HUDEP-2 (cell line): Measurements from ENCODE around the gene EEIG1.

Source experiments
- DNase-seq, 76 experiments: peaks; one replicate each; lab custom pipeline; 2025; ENCODE audit not compliant: unreplicated experiment in 76 of 76; lab: John Stamatoyannopoulos, UW

Gene EEIG1

GRCh38 chr9:127976498-127976897 is 4.3 kb downstream of the EEIG1 start:
- DNase-seq: no peak

- DNase-seq: no peak
Observed at GRCh38 chr9:127975376-127976315, 5.1 kb downstream of the EEIG1 start.

DNA sequence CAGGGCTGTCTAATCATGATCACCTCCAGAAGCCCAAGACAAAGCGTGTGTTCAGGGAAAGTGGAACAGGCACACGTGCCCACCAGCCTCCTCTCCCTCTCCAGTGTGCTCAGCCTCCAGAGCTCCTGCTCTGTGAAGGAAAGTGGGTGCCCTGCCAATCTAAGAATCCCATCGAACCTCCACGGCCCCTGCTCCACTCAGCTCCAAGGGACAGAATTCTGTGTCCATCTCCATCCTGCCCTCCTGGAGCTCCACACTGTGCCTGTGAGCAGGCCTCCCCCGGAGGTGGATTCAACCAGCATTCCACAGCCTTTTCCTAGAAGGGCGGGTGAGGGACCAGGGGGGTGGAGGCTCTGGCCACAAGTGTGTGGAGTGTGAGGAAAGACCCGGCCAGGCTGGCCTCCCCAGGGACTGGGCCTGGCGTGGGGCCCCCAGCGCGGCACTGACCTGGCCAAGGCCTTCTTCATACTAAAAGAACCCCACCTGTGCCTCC is 6.0 kb downstream of the EEIG1 start:
- no peak for DNase-seq

- no peak for DNase-seq
Observed at GRCh38 chr9:127974001-127974768, 6.6 kb downstream of the EEIG1 start.

- DNase-seq: no peak
Observed at GRCh38 chr9:127973169-127974000, 7.4 kb downstream of the EEIG1 start.

- DNase-seq: peak in 1 of 76 experiments; percentile 15
Observed at GRCh38 chr9:127972236-127972871, 8.4 kb downstream of the EEIG1 start.

DNA sequence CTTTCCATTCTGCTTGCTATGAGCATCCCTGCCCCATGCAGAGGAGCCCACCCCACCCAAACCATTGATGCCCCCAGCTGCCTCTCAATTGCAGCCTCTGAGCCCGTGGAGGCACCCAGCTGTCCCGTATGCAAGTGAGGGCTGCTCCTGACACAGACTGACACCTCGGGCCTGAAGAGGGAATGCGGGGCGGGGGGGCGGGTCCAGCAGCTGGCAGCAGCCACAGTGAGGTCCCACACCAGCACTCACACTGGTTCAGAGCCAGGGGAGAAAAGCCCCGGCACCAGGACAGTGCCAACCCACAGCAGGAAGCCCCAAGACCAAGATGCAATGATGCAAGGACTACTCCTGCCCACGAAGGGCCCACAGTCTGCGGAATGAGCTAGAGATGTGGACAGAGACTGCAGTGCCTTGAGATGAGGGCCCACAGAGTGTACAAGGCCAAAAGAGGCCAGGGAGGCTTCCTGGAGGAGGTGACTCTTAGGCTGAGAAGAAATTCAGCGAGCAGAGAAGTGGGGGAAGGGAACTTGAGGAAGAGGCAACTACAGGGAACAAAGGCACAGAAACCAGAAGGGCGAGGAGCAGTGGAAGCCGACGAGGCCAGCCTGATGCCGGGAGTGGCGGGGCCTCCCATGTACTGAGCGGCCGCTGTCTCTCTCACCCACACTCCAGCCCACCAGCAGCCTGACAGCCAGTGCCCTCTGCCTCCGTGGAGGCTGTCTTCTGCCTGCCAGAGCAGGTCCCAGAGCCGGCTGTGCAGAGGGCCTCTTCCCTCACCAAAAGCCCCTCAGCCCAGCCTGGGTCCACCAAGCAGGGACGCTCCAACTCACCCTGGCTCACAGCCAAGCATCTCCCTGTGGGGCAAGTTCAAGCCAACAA is 9.2 kb downstream of the EEIG1 start:
- DNase-seq: no peak

DNA sequence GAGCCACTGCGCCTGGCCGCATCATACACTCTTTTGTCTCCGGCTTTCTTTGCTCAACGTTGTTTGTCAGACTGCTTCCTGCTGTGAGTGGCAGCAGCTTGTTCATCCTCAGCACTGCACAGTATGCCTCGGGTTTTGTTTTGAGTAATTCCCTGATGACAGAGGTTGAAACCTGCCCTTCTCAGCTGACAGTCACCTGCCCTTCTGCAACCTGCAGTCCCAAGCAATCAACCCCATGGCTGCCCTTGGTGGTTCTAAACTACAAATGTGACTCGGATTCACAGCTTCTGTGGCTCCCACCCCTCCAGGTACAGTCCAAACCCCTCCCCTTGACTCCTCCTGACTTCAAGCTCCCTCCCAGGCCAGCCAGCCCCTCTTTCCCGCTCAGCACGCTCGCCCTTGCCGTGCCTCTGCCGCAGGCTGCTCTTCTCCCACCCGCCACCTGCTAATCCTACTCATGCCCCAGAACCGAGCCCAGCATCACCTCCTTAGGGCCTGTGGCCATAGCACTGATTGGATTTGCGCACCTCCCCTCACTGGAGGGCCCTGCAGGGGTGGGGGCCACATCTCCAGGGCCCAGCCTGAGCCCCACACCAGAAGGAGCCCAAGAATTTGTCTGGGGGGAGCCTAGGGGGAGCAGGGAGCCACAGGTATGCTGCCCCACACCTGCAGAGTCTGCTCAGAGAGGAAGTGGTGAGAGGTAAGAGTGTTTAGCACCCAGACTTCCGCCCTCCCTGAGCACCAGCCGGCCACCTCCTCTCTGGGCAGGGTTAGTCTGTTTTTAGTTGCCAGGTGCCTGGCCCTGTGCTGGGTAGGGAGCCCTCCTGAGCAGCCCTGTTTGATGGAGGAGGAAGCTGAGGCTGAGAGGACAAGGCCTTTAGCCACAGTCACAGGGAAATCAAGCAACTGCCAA is 10.1 kb downstream of the EEIG1 start:
- DNase-seq: no peak

DNA sequence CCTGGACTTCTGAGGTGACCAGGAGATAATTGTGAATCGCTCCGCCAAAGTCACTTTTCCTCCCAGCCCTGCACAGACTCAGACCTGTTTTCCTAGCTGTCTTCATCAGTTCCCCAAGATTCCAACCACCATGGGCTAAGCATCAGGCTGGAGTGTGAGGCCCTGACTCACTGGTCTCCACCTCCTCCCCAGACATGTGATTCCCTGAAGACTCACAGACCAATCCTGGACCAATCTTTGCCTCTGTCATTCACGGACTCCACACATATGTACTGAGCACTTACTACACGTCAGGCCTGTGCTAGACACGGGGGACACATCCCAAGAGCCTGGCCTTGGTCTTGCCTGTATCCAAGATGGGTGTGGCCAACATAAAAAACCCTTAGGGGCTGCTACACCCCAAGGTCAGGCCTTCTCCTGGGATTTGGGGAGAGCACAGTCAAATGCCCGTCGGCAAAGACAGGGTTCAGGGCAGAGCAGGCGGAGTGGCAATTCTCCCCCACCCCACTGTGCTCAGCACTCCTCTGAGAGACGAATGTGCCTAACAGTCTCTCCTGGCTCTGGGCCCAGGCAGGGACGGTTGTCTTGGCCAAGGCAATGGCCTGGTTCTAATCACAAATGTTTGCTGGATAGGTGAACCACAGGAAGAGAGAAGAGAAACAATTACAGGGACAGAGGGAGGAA is 11.9 kb downstream of the EEIG1 start:
- DNase-seq: peak in 26 of 76 experiments; percentile 10 to 56 (median 26)

- peak in 1 of 76 experiments; percentile 10 for DNase-seq
Observed at GRCh38 chr9:127968042-127968441, 12.7 kb downstream of the EEIG1 start.

DNA sequence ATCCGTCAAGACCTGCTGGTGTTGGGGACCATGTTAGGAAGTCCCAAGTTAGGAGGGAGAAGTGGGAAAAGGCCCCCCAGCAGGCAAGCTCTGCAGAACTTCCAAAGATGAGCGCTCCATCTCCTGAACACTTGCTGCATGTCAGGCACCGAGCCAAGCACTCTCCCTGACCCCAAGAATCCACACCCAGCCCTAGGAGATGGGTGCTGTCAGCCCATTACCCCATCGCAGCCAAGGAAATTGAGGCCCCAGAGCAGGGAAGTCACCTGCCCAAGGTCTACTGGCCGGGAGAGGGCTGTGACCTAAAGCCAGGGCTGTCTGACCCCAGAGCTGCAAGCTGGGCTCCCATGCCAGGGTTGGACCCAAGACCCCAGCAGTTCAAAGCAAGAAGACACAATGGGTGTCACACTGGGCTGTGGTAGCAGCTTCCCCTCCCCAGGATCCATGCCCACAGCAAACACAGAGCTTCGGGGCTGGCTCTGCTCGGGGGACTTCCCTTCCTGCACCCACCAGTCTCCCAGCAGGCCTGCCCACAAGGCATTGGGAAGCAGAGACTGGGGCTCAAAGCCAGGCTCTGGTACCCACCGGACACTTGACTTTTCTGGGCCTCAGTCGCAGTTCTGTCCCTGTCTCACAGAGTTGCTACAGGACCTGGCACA is 13.5 kb downstream of the EEIG1 start:
- DNase-seq: no peak

GRCh38 chr9:127966416-127967150 is 14.2 kb downstream of the EEIG1 start:
- no peak for DNase-seq

- DNase-seq: no peak
Observed at GRCh38 chr9:127965953-127966352, 14.8 kb downstream of the EEIG1 start.

DNA sequence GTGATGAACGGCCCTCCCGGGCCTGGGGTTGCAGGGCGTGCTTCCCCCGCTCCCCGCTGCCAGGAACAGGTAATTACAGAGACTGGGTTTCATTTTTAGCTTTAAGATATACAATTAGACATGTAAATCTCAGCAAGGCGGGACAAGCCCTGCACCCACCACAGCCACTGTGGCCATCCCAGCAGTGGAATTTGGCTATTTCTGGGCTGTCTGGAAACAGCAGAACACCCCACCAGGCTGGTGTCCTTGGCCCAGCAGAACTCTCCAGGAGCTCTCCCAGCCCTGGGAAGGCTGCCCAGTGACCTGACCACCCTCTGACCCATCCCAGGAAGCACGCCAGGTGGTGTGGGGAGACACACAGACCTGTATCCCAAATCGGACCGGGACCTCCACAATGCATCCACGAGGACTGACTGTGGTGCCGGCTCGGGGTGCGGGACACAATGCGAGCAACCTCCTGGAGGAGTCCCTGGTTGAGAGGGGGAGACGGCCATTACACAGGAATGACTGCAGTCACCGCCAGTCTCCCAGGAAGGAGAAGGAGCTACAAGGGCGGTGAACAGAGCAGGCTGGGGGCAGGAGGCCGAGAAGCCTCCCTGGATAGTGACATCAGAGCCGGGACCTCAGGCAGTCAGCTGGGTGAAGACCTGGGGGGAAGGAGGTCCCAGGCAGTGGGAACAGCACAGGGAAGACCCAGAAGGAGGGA is 17.3 kb downstream of the EEIG1 start:
- DNase-seq: no peak

- DNase-seq: no peak
Observed at GRCh38 chr9:127963041-127963358, 17.8 kb downstream of the EEIG1 start.

DNA sequence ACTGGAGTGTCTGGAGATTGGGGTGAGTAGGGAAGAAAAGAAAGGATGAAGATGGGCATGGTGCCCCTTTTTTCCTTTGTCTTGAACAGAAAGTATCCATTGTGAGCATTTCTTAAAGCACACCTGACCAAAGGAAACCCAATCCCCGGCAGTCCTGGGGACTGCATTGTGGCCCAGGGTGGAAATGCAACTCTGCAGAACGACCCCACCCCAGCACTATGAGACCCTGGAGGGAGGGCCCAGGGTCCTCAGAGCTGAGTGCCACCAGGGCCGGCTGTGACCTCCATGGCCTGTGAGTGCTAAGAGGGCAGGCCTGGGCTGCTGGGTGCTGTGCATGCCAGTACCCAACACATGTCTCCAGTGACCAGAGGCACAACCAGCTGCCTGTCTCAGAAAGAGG is 18.5 kb downstream of the EEIG1 start:
- DNase-seq: no peak
